H1 (cell line): Measurements from ENCODE around the gene FOSL2. TPM values are rescaled to one million over a fixed set of nuclear protein-coding genes. Genes with fewer than 3 reads are reported as not detected.
A peak's percentile ranks its signal among the peaks of the same experiment; 100 is the strongest.

Experiments used
- CTCF ChIA-PET: fragments of 300-600 bp; sonication (Branson Sonifier 250); formaldehyde crosslinking; loops from one replicate; lab custom pipeline; 2021; ENCODE audit not compliant: partially characterized antibody; lab: Charles Lee
- POLR2A ChIA-PET: fragments of 300-600 bp; sonication (Branson Sonifier 250); formaldehyde crosslinking; loops from one replicate; lab custom pipeline; 2021; ENCODE audit warnings: inconsistent platforms; ENCODE audit not compliant: partially characterized antibody; lab: Charles Lee
- DNase-seq, 2 experiments: peaks; one replicate each; pipeline versions ENCODE4 v3.0.0 to v3.0.0-alpha.2; 2010 to 2022; ENCODE audit warnings: low spot score in 2 of 2, low read depth in 1 of 2, mixed read lengths in 1 of 2
- FAIRE-seq: peaks from 2 replicates; lab custom pipeline; 2011; peaks lifted over from hg19 to GRCh38; lab: Jason Lieb, UNC
- H2AFZ ChIP-seq: 2 replicates; pipeline ENCODE4 v1.8.1; 2012; ENCODE audit warnings: low read length, inconsistent platforms
- H2AK5ac ChIP-seq: 2 replicates; pipeline ENCODE4 v1.6.1; 2013; ENCODE audit warnings: low read depth, low read length
- H2BK120ac ChIP-seq: replicated peaks from 2 replicates; pipeline ENCODE3; 2013; ENCODE audit warnings: low read depth, low read length, inconsistent platforms
- H2BK12ac ChIP-seq: 2 replicates; pipeline ENCODE4 v1.6.1; 2013; ENCODE audit warnings: low read depth, low read length
- H2BK15ac ChIP-seq: 2 replicates; pipeline ENCODE4 v1.6.1; 2013; ENCODE audit warnings: low read length
- H2BK20ac ChIP-seq: 2 replicates; pipeline ENCODE4 v1.6.1; 2013; ENCODE audit warnings: low read length
- H2BK5ac ChIP-seq: 2 replicates; pipeline ENCODE4 v1.6.1; 2013; ENCODE audit warnings: low read depth, low read length
- H3K14ac ChIP-seq: 2 replicates; pipeline ENCODE4 v1.6.1; 2013; ENCODE audit warnings: inconsistent platforms; ENCODE audit not compliant: insufficient read length
- H3K18ac ChIP-seq: 2 replicates; pipeline ENCODE4 v1.6.1; 2013; ENCODE audit warnings: low read length; ENCODE audit errors: extremely low read depth
- H3K23ac ChIP-seq: 2 replicates; pipeline ENCODE4 v1.6.1; 2013; ENCODE audit warnings: inconsistent platforms; ENCODE audit not compliant: insufficient read length
- H3K23me2 ChIP-seq: 2 replicates; pipeline ENCODE4 v1.6.1; 2013; ENCODE audit warnings: low read depth, low read length
- H3K27ac ChIP-seq: 2 replicates; pipeline ENCODE4 v1.6.1; 2011; ENCODE audit warnings: low read depth, low read length, inconsistent platforms
- H3K27me3 ChIP-seq, 4 experiments: replicated peaks in 1 of 4; 1 replicate in 1 of 4; 2 replicates in 3 of 4; pipeline versions ENCODE4 v1.6.1 to v1.8.1; 2011 to 2013; ENCODE audit warnings: low read length in 3 of 4, mild to moderate bottlenecking in 3 of 4, inconsistent platforms in 2 of 4, mixed read lengths in 2 of 4, moderate library complexity in 1 of 4; ENCODE audit not compliant: control insufficient read depth in 3 of 4, insufficient read depth in 3 of 4; ENCODE audit errors: extremely low read depth in 1 of 4
- H3K36me3 ChIP-seq, 4 experiments: 2 replicates each; pipeline versions ENCODE4 v1.6.1 to v1.8.1; 2011 to 2013; ENCODE audit warnings: mild to moderate bottlenecking in 4 of 4, low read length in 3 of 4, moderate library complexity in 2 of 4, control low read depth in 1 of 4, inconsistent platforms in 1 of 4; ENCODE audit not compliant: insufficient read depth in 4 of 4, control insufficient read depth in 2 of 4
- H3K4ac ChIP-seq: replicated peaks from 2 replicates; pipeline ENCODE3; 2013; ENCODE audit warnings: low read length, low read depth, mixed read lengths, inconsistent platforms; ENCODE audit not compliant: insufficient read length
- H3K4me1 ChIP-seq, 4 experiments: replicated peaks in 1 of 4; 1 replicate in 1 of 4; 2 replicates in 3 of 4; pipeline versions ENCODE4 v1.6.1 to v1.8.1; 2011 to 2013; ENCODE audit warnings: low read length in 3 of 4, inconsistent platforms in 2 of 4, mixed read lengths in 1 of 4; ENCODE audit not compliant: insufficient read depth in 4 of 4, control insufficient read depth in 3 of 4
- H3K4me2 ChIP-seq, 2 experiments: 2 replicates each; pipeline versions ENCODE4 v1.6.1 to v1.8.1; 2011 to 2013; ENCODE audit warnings: low read depth in 2 of 2, low read length in 2 of 2, control low read depth in 1 of 2, inconsistent platforms in 1 of 2, mild to moderate bottlenecking in 1 of 2; ENCODE audit not compliant: insufficient read depth in 1 of 2
- H3K4me3 ChIP-seq, 4 experiments: fragments of 200-600, 300-600 bp in 1 of 4; sonication (generic), shearing (Covaris generic), sonication (Bioruptor Twin) in 1 of 4; 2 replicates each; pipeline versions ENCODE4 v1.5.1 to v1.8.1; 2011 to 2016; ENCODE audit warnings: low read length in 4 of 4, low read depth in 3 of 4, control low read depth in 2 of 4, inconsistent platforms in 2 of 4, mild to moderate bottlenecking in 2 of 4, mixed read lengths in 1 of 4, moderate library complexity in 1 of 4; ENCODE audit not compliant: insufficient read depth in 2 of 4; ENCODE audit errors: extremely low read depth in 1 of 4
- H3K56ac ChIP-seq: replicated peaks from 2 replicates; pipeline ENCODE3; 2013; ENCODE audit warnings: low read depth, mild to moderate bottlenecking, mixed read lengths, low read length, inconsistent platforms; ENCODE audit not compliant: insufficient read length
- H3K79me1 ChIP-seq: 2 replicates; pipeline ENCODE4 v1.6.1; 2013; ENCODE audit warnings: low read depth, low read length, control low read depth
- H3K79me2 ChIP-seq, 2 experiments: 2 replicates each; pipeline versions ENCODE4 v1.6.1 to v1.8.1; 2012 to 2013; ENCODE audit warnings: low read length in 2 of 2, mild to moderate bottlenecking in 2 of 2, inconsistent platforms in 1 of 2; ENCODE audit not compliant: insufficient read depth in 2 of 2, control insufficient read depth in 1 of 2
- H3K9ac ChIP-seq, 4 experiments: replicated peaks in 1 of 4; 1 replicate in 1 of 4; 2 replicates in 3 of 4; pipeline versions ENCODE4 v1.6.1 to v1.8.1; 2011 to 2013; ENCODE audit warnings: low read depth in 3 of 4, low read length in 3 of 4, control low read depth in 2 of 4, mild to moderate bottlenecking in 2 of 4, moderate library complexity in 2 of 4, inconsistent platforms in 1 of 4; ENCODE audit errors: extremely low read depth in 1 of 4
- H3K9me3 ChIP-seq, 2 experiments: 2 replicates each; pipeline versions ENCODE4 v1.6.1 to v1.8.1; 2012 to 2013; ENCODE audit warnings: mild to moderate bottlenecking in 2 of 2, moderate library complexity in 2 of 2, control low read depth in 1 of 2, inconsistent platforms in 1 of 2, low read depth in 1 of 2, low read length in 1 of 2, mixed read lengths in 1 of 2; ENCODE audit not compliant: insufficient read depth in 2 of 2
- H4K20me1 ChIP-seq, 2 experiments: replicated peaks in 1 of 2; 2 replicates each; pipeline versions ENCODE3 to v1.8.1; 2011 to 2013; ENCODE audit warnings: inconsistent platforms in 2 of 2, low read length in 2 of 2, mild to moderate bottlenecking in 1 of 2; ENCODE audit not compliant: insufficient read depth in 2 of 2, control insufficient read depth in 1 of 2
- H4K5ac ChIP-seq: 2 replicates; pipeline ENCODE4 v1.6.1; 2013; ENCODE audit warnings: low read length, low read depth, mixed read lengths, inconsistent platforms; ENCODE audit not compliant: insufficient read length
- H4K8ac ChIP-seq: 2 replicates; pipeline ENCODE4 v1.8.0; 2013; ENCODE audit warnings: mild to moderate bottlenecking, moderate library complexity, low read length, inconsistent platforms; ENCODE audit not compliant: insufficient read depth; ENCODE audit errors: extremely low read depth
- H4K91ac ChIP-seq: replicated peaks from 2 replicates; pipeline ENCODE3; 2013; ENCODE audit warnings: low read length, mixed read lengths, inconsistent platforms; ENCODE audit not compliant: insufficient read length
- CREB1 ChIP-seq: IDR thresholded peaks from 2 replicates; pipeline ENCODE4 v1.6.1; 2012; ENCODE audit warnings: inconsistent platforms
- FOSL1 ChIP-seq: IDR thresholded peaks from 2 replicates; pipeline ENCODE4 v1.6.1; 2011; ENCODE audit warnings: mild to moderate bottlenecking, low read depth, low read length, moderate library complexity; ENCODE audit not compliant: insufficient read depth
- JUN ChIP-seq: IDR thresholded peaks from 2 replicates; pipeline ENCODE4 v1.6.1; 2011; ENCODE audit warnings: low read depth, mild to moderate bottlenecking, improper control_type of control experiment, low read length
- MAFK ChIP-seq: IDR thresholded peaks from 2 replicates; pipeline ENCODE4 v1.6.1; 2012; ENCODE audit warnings: low read depth, mild to moderate bottlenecking, improper control_type of control experiment, low read length
- NANOG ChIP-seq: IDR thresholded peaks from 2 replicates; pipeline ENCODE4 v1.6.1; 2011; ENCODE audit warnings: low read length, low read depth, mild to moderate bottlenecking, inconsistent platforms; ENCODE audit not compliant: insufficient read depth, poor library complexity, severe bottlenecking
- NRF1 ChIP-seq: IDR thresholded peaks from 2 replicates; pipeline ENCODE4 v1.6.1; 2011; ENCODE audit warnings: mild to moderate bottlenecking, low read depth, low read length, improper control_type of control experiment
- PHF8 ChIP-seq: fragments of 200-600 bp; sonication (generic); conservative IDR thresholded peaks from 2 replicates; pipeline ENCODE4 v1.7.1; 2012; ENCODE audit warnings: low read depth, mild to moderate bottlenecking, inconsistent platforms, low read length, moderate library complexity
- SUZ12 ChIP-seq: fragments of 200-600 bp; sonication (generic); IDR thresholded peaks from 2 replicates; pipeline ENCODE4 v1.6.1; 2012; ENCODE audit warnings: mild to moderate bottlenecking, inconsistent platforms, low read length, moderate library complexity, mixed read lengths
- TAF1 ChIP-seq: IDR thresholded peaks from 2 replicates; pipeline ENCODE4 v1.6.1; 2011; ENCODE audit warnings: mild to moderate bottlenecking, low read depth, low read length
- TBP ChIP-seq: IDR thresholded peaks from 2 replicates; pipeline ENCODE4 v1.6.1; 2011; ENCODE audit warnings: low read depth, low read length, improper control_type of control experiment
- WGBS, 2 experiments: shearing (Covaris generic) in 1 of 2; methylation state at CpG; one replicate each; pipeline versions ENCODE4 v1.1.6 to v1.1.7; 2013 to 2015; ENCODE audit warnings: low lambda C conversion rate in 2 of 2, mixed read lengths in 2 of 2, inconsistent platforms in 1 of 2, low coverage in 1 of 2, missing lambda C conversion rate in 1 of 2; ENCODE audit not compliant: insufficient replicate concordance in 2 of 2, insufficient coverage in 1 of 2, insufficient read length in 1 of 2; ENCODE audit errors: extremely low coverage in 1 of 2, missing lambda C conversion rate in 1 of 2; 5-methylcytosine and 5-hydroxymethylcytosine counted together
- polyA plus RNA-seq, 7 experiments: library from polyadenylated mRNA; depleted of rRNA in 3 of 7; stranded (reverse) in 5 of 7; unstranded in 2 of 7; fragments of >200 nt in 5 of 7; fragments of 200-250 nt in 2 of 7; gene quantifications; 1 replicate in 5 of 7; 2 replicates in 1 of 7; 4 replicates in 1 of 7; pipeline versions ENCODE4 v1.2.1 to v1.2.3, GENCODE V29; 2011 to 2013; ENCODE audit warnings: missing spikeins in 2 of 7, mixed read lengths in 2 of 7
- total RNA-seq: library from RNA; stranded (reverse); fragmentation: NEBNext Ultra II Directional; extraction: Animal tissue kit (Norgen Biotek cat#: 25700); gene quantifications from 2 replicates; pipeline ENCODE4 v1.2.1, GENCODE V29; 2021
- TF ChIP-seq, protein P1 (sequence below): IDR thresholded peaks from 2 replicates; pipeline ENCODE4 v1.6.1; 2012; ENCODE audit warnings: low read length, inconsistent platforms

Gene FOSL2
- total and polyA plus RNA-seq, 2 of the 8 experiments (the other 6 are each of a cell fraction or from before 2014, with no cell fraction given) = 1.5 to 4.5 TPM

DNA sequence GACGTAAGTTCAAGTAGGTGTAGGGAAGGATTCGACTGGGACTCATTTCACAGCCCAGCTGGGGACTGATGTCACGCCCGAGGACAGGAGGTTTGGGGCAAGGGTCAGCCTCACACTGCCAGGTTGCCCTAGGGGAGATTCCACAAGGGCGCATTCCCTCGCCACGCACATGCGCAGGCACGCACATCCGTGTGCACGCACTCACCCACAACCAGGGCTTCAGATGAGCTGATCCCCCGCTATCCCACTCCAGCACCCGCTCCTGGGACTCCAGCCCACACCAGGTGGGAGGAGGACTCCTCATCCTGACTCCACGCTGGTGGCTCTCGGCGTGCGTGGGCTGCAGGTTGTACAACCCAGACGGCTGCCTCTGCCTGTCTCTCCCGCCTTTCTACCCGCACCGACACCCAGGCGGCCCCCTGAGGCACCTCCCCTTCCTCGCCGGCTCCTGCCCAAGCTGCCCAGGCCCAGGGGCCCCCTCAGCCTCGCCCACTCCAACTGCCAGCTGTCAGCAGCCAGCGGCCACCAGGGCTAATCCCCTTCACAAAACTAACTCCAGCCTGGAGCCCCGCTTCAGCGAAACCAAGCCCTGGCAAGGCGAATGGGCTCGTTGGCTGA lies 47.8 kb upstream of the FOSL2 start:
- H3K56ac ChIP-seq = no peak overlapping the region
- H3K9ac ChIP-seq = no peak overlapping the region
- WGBS, 2 experiments = 91% methylated on average over 29 of the region's 30 CpGs; no CpG with 5 or more reads in 1 of the 2 experiments
- H3K14ac ChIP-seq = no peak overlapping the region
- H3K9me3 ChIP-seq = no peaks in the 10 kb centered on the region
- no peaks in the 10 kb centered on the region for H3K27me3 ChIP-seq
- no peaks in the 10 kb centered on the region for H3K79me2 ChIP-seq
- no peak overlapping the region; the same call in 1 of the 2 replicates for H2AFZ ChIP-seq
- no peak overlapping the region for H2BK12ac ChIP-seq
- H2AK5ac ChIP-seq = no peak overlapping the region
- POLR2A ChIA-PET = interaction anchor here (0.5 kb wide), 1 partner anchor 1406 kb away, joined by 3 read pairs; no protein-coding TSS in a partner anchor
- H4K20me1 ChIP-seq = no peaks in the 10 kb centered on the region
- no peak overlapping the region for H4K5ac ChIP-seq
- DNase-seq (no peak), FAIRE-seq (no peak)
- H2BK20ac ChIP-seq = no peak overlapping the region
- no peak overlapping the region for H2BK120ac ChIP-seq
- no peak overlapping the region for H2BK5ac ChIP-seq
- H4K91ac ChIP-seq = no peak overlapping the region
- CTCF ChIA-PET = no interaction called here
- H3K23ac ChIP-seq = no peak overlapping the region
- H2BK15ac ChIP-seq = 0 out of 2 replicates have a peak overlapping the region, but pooled peaks have one; percentile 46
- H3K4me1 ChIP-seq = peaks cover 3 to 7% (median 5%) of the 10 kb centered on the region in 4 experiments; a peak in 6 of 7 replicates
- H3K4ac ChIP-seq = peak overlapping the region; percentile 38
- no peaks in the 10 kb centered on the region for H3K36me3 ChIP-seq
- H3K4me2 ChIP-seq = no peak overlapping the region
- no peak overlapping the region; the same call in 1 of the 2 replicates for H3K18ac ChIP-seq
- no peaks in the 10 kb centered on the region for H3K23me2 ChIP-seq
- no peaks in the 10 kb centered on the region for H3K79me1 ChIP-seq
- no peak overlapping the region for H4K8ac ChIP-seq
- no peak overlapping the region for H3K4me3 ChIP-seq
- no peak overlapping the region for H3K27ac ChIP-seq
- no peak for TF ChIP-seq MAFK
- TF ChIP-seq TBP = no peak
- TF ChIP-seq NRF1 = no peak
- no peak for TF ChIP-seq CREB1
- TF ChIP-seq FOSL1 = no peak
- TF ChIP-seq, protein P1, sequence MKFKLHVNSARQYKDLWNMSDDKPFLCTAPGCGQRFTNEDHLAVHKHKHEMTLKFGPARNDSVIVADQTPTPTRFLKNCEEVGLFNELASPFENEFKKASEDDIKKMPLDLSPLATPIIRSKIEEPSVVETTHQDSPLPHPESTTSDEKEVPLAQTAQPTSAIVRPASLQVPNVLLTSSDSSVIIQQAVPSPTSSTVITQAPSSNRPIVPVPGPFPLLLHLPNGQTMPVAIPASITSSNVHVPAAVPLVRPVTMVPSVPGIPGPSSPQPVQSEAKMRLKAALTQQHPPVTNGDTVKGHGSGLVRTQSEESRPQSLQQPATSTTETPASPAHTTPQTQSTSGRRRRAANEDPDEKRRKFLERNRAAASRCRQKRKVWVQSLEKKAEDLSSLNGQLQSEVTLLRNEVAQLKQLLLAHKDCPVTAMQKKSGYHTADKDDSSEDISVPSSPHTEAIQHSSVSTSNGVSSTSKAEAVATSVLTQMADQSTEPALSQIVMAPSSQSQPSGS = no peak
- TF ChIP-seq TAF1 = no peak
- TF ChIP-seq NANOG = no peak
- TF ChIP-seq PHF8 = no peak
- TF ChIP-seq JUN = no peak
- TF ChIP-seq SUZ12 = no peak
